NCI-H2171 (cell line): ENCODE measurements around the gene FOXD4L3.
"Not testable (repeated sequence)": the region's sequence is repeated elsewhere in the genome, so short reads cannot be mapped to it uniquely, and the experiment has no call there.

Experiments used
- DNase-seq: peaks from one replicate; lab custom pipeline; 2025; lab: John Stamatoyannopoulos, UW

The FOXD4L3 gene

DNA sequence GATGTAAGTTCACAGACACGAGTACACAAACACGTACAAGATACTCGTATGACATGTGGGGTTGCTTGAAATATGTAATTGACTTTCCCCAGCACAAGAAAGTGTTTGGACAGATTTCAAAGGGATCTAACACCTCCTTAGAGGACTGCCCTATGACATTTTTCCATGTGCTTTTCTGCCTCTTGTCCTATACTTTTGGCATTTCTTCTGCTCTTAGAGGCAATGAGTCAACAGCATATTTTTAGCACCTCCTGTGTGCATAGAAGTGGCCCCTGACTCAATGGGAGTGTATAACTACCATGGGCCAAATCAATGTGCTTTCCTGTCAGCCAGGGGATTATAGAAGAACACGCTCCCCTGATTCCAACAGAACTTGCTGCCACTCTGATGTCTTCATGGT is 49.0 kb downstream of the FOXD4L3 start:
- not testable (repeated sequence) for DNase-seq
